HepG2 (cell line): ENCODE measurements around the gene NFATC3. TPM values are rescaled to one million over a fixed set of nuclear protein-coding genes. Genes with fewer than 3 reads are reported as not detected.

ENCODE experiments used
- ELF4 ChIP-seq: sonication (generic); formaldehyde crosslinking; IDR thresholded peaks from 2 replicates; pipeline ENCODE4 v1.5.0; 2020; ENCODE audit warnings: missing genetic modification reagents, mild to moderate bottlenecking, moderate library complexity, borderline replicate concordance
- HNF1A ChIP-seq, 2 experiments: sonication (generic) in 1 of 2; formaldehyde crosslinking in 1 of 2; IDR thresholded peaks; 2 replicates each; pipeline versions ENCODE4 v1.4.0 to v1.6.1; 2016 to 2020; ENCODE audit warnings: borderline replicate concordance in 1 of 2, low read depth in 1 of 2, mild to moderate bottlenecking in 1 of 2, missing genetic modification reagents in 1 of 2
- HOMEZ ChIP-seq: IDR thresholded peaks from 2 replicates; pipeline ENCODE4 v1.6.1; 2016; ENCODE audit warnings: low read depth
- KMT2A ChIP-seq: sonication (generic); formaldehyde crosslinking; IDR thresholded peaks from 2 replicates; pipeline ENCODE4 v1.4.0; 2020; ENCODE audit warnings: missing genetic modification reagents
- MXD1 ChIP-seq: sonication (generic); formaldehyde crosslinking; IDR thresholded peaks from 2 replicates; pipeline ENCODE4 v1.4.0; 2020; ENCODE audit warnings: mild to moderate bottlenecking, missing genetic modification reagents
- MYPOP ChIP-seq: sonication (generic); formaldehyde crosslinking; IDR thresholded peaks from 2 replicates; pipeline ENCODE4 v1.8.1; 2023; ENCODE audit warnings: mild to moderate bottlenecking, moderate library complexity, missing genetic modification reagents
- POGZ ChIP-seq: sonication (generic); formaldehyde crosslinking; IDR thresholded peaks from 2 replicates; pipeline ENCODE4 v1.4.0; 2020; ENCODE audit warnings: mild to moderate bottlenecking, missing genetic modification reagents
- ZBTB10 ChIP-seq: sonication (generic); formaldehyde crosslinking; IDR thresholded peaks from 2 replicates; pipeline ENCODE4 v1.4.0; 2020; ENCODE audit warnings: missing genetic modification reagents, borderline replicate concordance
- ZIK1 ChIP-seq: sonication (generic); formaldehyde crosslinking; IDR thresholded peaks from 2 replicates; pipeline ENCODE4 v1.5.0; 2020; ENCODE audit warnings: mild to moderate bottlenecking, low read depth, missing genetic modification reagents, borderline replicate concordance
- ZNF124 ChIP-seq: sonication (generic); formaldehyde crosslinking; IDR thresholded peaks from 2 replicates; pipeline ENCODE4 v1.4.0; 2020; ENCODE audit warnings: missing genetic modification reagents
- ZNF225 ChIP-seq: sonication (generic); formaldehyde crosslinking; IDR thresholded peaks from 2 replicates; pipeline ENCODE4 v1.4.0; 2020; ENCODE audit warnings: mild to moderate bottlenecking, missing genetic modification reagents
- ZNF770 ChIP-seq: sonication (generic); formaldehyde crosslinking; IDR thresholded peaks from 2 replicates; pipeline ENCODE4 v1.5.0; 2020; ENCODE audit warnings: mild to moderate bottlenecking, missing genetic modification reagents
- polyA plus RNA-seq, 8 experiments: library from polyadenylated mRNA; depleted of rRNA in 3 of 8; stranded (reverse) in 7 of 8; unstranded in 1 of 8; fragments of >200 nt; fragmentation: Illumina TruSeq in 4 of 8; extraction: Trizol in 4 of 8; gene quantifications; 2 replicates each; pipeline versions ENCODE4 v1.2.1 to v1.2.3, GENCODE V29; 2011 to 2016; ENCODE audit warnings: low read depth in 4 of 8, missing spikeins in 1 of 8, mixed read lengths in 1 of 8; ENCODE audit not compliant: insufficient read depth in 1 of 8
- total RNA-seq, 5 experiments: library from RNA; depleted of rRNA; stranded (reverse); fragments of >200 nt; fragmentation: Illumina TruSeq; extraction: Trizol; gene quantifications; 2 replicates each; pipeline ENCODE4 v1.2.3, GENCODE V29; 2016; ENCODE audit warnings: low read depth in 1 of 5

The NFATC3 gene
- total and polyA plus RNA-seq, 2 of the 13 experiments (the other 11 are each of a cell fraction or from before 2014, with no cell fraction given), result 52.6 to 62.7 TPM

- TF ChIP-seq ZBTB10 (CRISPR knock-in tag) (peak; percentile 68; the same call in 1 of the 2 replicates), POGZ (CRISPR knock-in tag) (peak; percentile 49; the same call in 1 of the 2 replicates), ZNF124 (CRISPR knock-in tag) (no peak), MYPOP (CRISPR knock-in tag) (peak; percentile 58; the same call in 1 of the 2 replicates), ZNF225 (CRISPR knock-in tag) (peak; percentile 76), ELF4 (CRISPR knock-in tag) (no peak), MXD1 (CRISPR knock-in tag) (peak; percentile 33), ZIK1 (CRISPR knock-in tag) (peak; percentile 48; the same call in 1 of the 2 replicates), KMT2A (no peak; the same call in 1 of the 2 replicates), ZNF770 (CRISPR knock-in tag) (no peak; the same call in 1 of the 2 replicates), HNF1A (IDR thresholded peaks at IDR 0.05; ENCODE audit: low read depth) (no peak), HNF1A (CRISPR knock-in tag; IDR thresholded peaks at IDR 0.05; ENCODE audit: borderline replicate concordance) (peak; percentile 51; the same call in 1 of the 2 replicates), HOMEZ (CRISPR knock-in tag) (0 out of 2 replicates have a peak, but pooled peaks have one; percentile 25)
These were observed 151.1 kb downstream of the NFATC3 start (continued) for GRCh38 chr16:68236137-68236825.
